Keratinocyte (primary cell): ENCODE results near the gene GYG2. TPM values are rescaled to one million over a fixed set of nuclear protein-coding genes. Genes with fewer than 3 reads are reported as not detected.
"Not testable (repeated sequence)": the region's sequence is repeated elsewhere in the genome, so short reads cannot be mapped to it uniquely, and the experiment has no call there.

Experiments used
- DNase-seq: peaks from one replicate; pipeline ENCODE4 v3.0.0-alpha.2; 2011; ENCODE audit warnings: low read depth, missing footprints, low spot score
- FAIRE-seq: peaks from 2 replicates; lab custom pipeline; 2011; peaks lifted over from hg19 to GRCh38; lab: Jason Lieb, UNC
- H2AFZ ChIP-seq: 2 replicates; pipeline ENCODE4 v1.6.0; 2012; ENCODE audit warnings: low read length, control low read depth, inconsistent platforms; ENCODE audit not compliant: control insufficient read depth
- H3K27ac ChIP-seq: 2 replicates; pipeline ENCODE4 v1.5.1; 2011; ENCODE audit warnings: low read length; ENCODE audit not compliant: control insufficient read depth, insufficient read depth
- H3K27me3 ChIP-seq: 3 replicates; pipeline ENCODE4 v1.6.0; 2011; ENCODE audit warnings: low read length; ENCODE audit not compliant: control insufficient read depth, insufficient read depth; ENCODE audit errors: extremely low read depth
- H3K36me3 ChIP-seq, 2 experiments: 2 replicates in 1 of 2; 3 replicates in 1 of 2; pipeline ENCODE4 v1.5.1; 2011; ENCODE audit warnings: low read length in 2 of 2, mild to moderate bottlenecking in 1 of 2; ENCODE audit not compliant: control insufficient read depth in 2 of 2, insufficient read depth in 2 of 2; ENCODE audit errors: extremely low read depth in 1 of 2
- H3K4me1 ChIP-seq: 3 replicates; pipeline ENCODE4 v1.5.1; 2011; ENCODE audit warnings: low read length; ENCODE audit not compliant: control insufficient read depth, insufficient read depth; ENCODE audit errors: extremely low read depth
- H3K4me2 ChIP-seq: 3 replicates; pipeline ENCODE4 v1.6.0; 2011; ENCODE audit warnings: low read depth, low read length; ENCODE audit not compliant: control insufficient read depth, insufficient read depth; ENCODE audit errors: extremely low read depth
- H3K4me3 ChIP-seq, 3 experiments: fragments of 200-600 bp in 1 of 3; sonication (generic) in 1 of 3; 2 replicates in 2 of 3; 3 replicates in 1 of 3; pipeline ENCODE4 v1.5.1; 2011 to 2016; ENCODE audit warnings: low read length in 3 of 3, mild to moderate bottlenecking in 3 of 3, control low read depth in 2 of 3, inconsistent platforms in 1 of 3, low read depth in 1 of 3, mixed read lengths in 1 of 3, mixed run types in 1 of 3, moderate library complexity in 1 of 3; ENCODE audit not compliant: control insufficient read depth in 2 of 3, insufficient read depth in 2 of 3; ENCODE audit errors: extremely low read depth in 1 of 3
- H3K79me2 ChIP-seq: 2 replicates; pipeline ENCODE4 v1.6.0; 2012; ENCODE audit warnings: low read length; ENCODE audit not compliant: control insufficient read depth, insufficient read depth
- H3K9ac ChIP-seq: 3 replicates; pipeline ENCODE4 v1.6.0; 2011; ENCODE audit warnings: low read length; ENCODE audit not compliant: control insufficient read depth, insufficient read depth; ENCODE audit errors: extremely low read depth
- H3K9me1 ChIP-seq: 3 replicates; pipeline ENCODE4 v1.6.0; 2011; ENCODE audit warnings: low read length; ENCODE audit not compliant: control insufficient read depth, insufficient read depth; ENCODE audit errors: extremely low read depth
- H3K9me3 ChIP-seq: 2 replicates; pipeline ENCODE4 v1.5.1; 2012; ENCODE audit warnings: low read depth, low read length; ENCODE audit not compliant: control insufficient read depth
- H4K20me1 ChIP-seq: 3 replicates; pipeline ENCODE4 v1.6.0; 2011; ENCODE audit warnings: low read length; ENCODE audit not compliant: control insufficient read depth, insufficient read depth; ENCODE audit errors: extremely low read depth
- EZH2 ChIP-seq: IDR thresholded peaks from one replicate; pipeline ENCODE4 v1.6.1; 2012; ENCODE audit warnings: inconsistent platforms, mild to moderate bottlenecking, low read length, moderate library complexity
- dilution Hi-C: fragments of 300-500 bp; cut with MboI; formaldehyde crosslinking; loops from one replicate; pipeline ENCODE4 v1.7.0; 2020; ENCODE audit warnings: low sequenced_read_pairs; ENCODE audit not compliant: extremely low pct_ligation_motif_present
- polyA minus RNA-seq, 3 experiments: library from RNA; depleted of rRNA, polyadenylated mRNA; stranded (reverse); fragments of >200 nt; gene quantifications; 1 replicate in 1 of 3; 2 replicates in 1 of 3; 3 replicates in 1 of 3; pipeline ENCODE4 v1.2.3, GENCODE V29; 2011
- polyA plus RNA-seq, 5 experiments: library from polyadenylated mRNA; depleted of rRNA in 3 of 5; stranded (reverse) in 3 of 5; stranded (forward) in 1 of 5; unstranded in 1 of 5; fragments of >200 nt; gene quantifications; 1 replicate in 1 of 5; 2 replicates in 3 of 5; 3 replicates in 1 of 5; pipeline versions ENCODE4 v1.2.1 to v1.2.3, GENCODE V29; 2011 to 2012; ENCODE audit warnings: missing spikeins in 2 of 5, low read depth in 1 of 5, low replicate concordance in 1 of 5
- TF ChIP-seq, protein P1 (sequence below), 3 experiments: IDR thresholded peaks in 1 of 3; conservative IDR thresholded peaks in 1 of 3; optimal IDR thresholded peaks in 1 of 3; 2 replicates in 2 of 3; 3 replicates in 1 of 3; pipeline versions ENCODE3 to v1.5.1; 2011; ENCODE audit warnings: low read length in 3 of 3, mild to moderate bottlenecking in 3 of 3, moderate library complexity in 2 of 3, control low read depth in 1 of 3, inconsistent platforms in 1 of 3; ENCODE audit not compliant: insufficient read depth in 2 of 3; ENCODE audit errors: extremely low read depth in 1 of 3

Gene GYG2
- polyA plus RNA-seq (0.05 to 0.08 TPM in 2 of 3 replicates, not detected in the other), polyA minus RNA-seq (0.10 to 0.54 TPM (median 0.10 TPM) in 3 replicates)
- not detected for polyA plus RNA-seq (2011; ENCODE audit: low read depth)
- 0.07 TPM in 1 of 2 replicates, not detected in the other for polyA plus RNA-seq (2011; cell fraction: cytosol; rRNA removed)
- polyA plus RNA-seq (2011; cell fraction: nucleus; rRNA removed): not detected in 2 replicates
- polyA plus RNA-seq (2012; ENCODE audit: low replicate concordance): not detected in 2 replicates
- not detected for polyA minus RNA-seq (2011; cell fraction: cytosol; rRNA and poly(A)+ RNA removed)
- polyA minus RNA-seq (2011; cell fraction: nucleus; rRNA and poly(A)+ RNA removed): not detected in 2 replicates

DNA sequence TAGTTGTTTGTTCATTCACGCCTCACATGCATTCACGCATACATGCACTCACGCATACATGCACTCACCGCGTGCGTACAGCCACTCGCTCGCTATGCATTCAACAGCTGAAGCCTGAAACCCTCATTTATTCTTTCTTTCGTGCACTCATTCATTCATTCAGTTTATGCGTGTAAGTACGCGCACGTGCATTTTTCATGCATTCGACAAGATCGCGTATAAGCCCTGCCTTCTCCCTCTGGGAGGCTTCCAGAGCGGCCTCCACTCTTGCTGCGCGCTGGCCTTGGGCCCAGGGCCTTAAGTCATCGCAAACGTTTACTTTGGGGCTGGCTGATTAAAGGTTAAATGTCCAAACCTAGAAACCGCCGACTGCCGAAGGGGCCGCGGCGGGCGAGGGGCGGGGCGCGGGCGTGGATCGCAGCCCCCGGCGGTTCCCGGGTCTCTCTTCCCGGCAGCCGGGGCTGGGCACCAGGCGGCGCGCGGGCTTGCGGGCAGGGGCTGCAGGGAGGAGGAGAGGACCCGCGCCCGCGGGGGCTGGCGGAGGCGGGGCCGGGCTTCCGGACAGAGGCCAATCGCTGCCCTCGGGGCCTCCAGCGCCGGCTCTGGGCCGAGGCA, at the start of gene GYG2:
Gene GYG2 (plus strand): TSS at position 587 of the 615 bp plus-strand sequence. CDS start 1,259 bp downstream, outside the sequence.
- Histone ChIP-seq H4K20me1 (no peaks in the 10 kb centered on the region), H3K36me3 (no peaks in the 10 kb centered on the region), H3K4me3 (no peak within 1 kb of the TSS), H3K79me2 (no peaks in the 10 kb centered on the region), H3K9ac (no peak within 1 kb of the TSS), H3K9me3 (no peaks in the 10 kb centered on the region), H3K27ac (no peak within 1 kb of the TSS), H3K9me1 (no peaks in the 10 kb centered on the region), H3K4me1 (no peaks in the 10 kb centered on the region), H2AFZ (no peak within 1 kb of the TSS), H3K4me2 (no peak within 1 kb of the TSS), H3K27me3 (peaks cover 30% of the 10 kb centered on the region)
- DNase-seq (no peak), FAIRE-seq (no peak)
- peak; percentile 76 for TF ChIP-seq EZH2
- TF ChIP-seq, protein P1, sequence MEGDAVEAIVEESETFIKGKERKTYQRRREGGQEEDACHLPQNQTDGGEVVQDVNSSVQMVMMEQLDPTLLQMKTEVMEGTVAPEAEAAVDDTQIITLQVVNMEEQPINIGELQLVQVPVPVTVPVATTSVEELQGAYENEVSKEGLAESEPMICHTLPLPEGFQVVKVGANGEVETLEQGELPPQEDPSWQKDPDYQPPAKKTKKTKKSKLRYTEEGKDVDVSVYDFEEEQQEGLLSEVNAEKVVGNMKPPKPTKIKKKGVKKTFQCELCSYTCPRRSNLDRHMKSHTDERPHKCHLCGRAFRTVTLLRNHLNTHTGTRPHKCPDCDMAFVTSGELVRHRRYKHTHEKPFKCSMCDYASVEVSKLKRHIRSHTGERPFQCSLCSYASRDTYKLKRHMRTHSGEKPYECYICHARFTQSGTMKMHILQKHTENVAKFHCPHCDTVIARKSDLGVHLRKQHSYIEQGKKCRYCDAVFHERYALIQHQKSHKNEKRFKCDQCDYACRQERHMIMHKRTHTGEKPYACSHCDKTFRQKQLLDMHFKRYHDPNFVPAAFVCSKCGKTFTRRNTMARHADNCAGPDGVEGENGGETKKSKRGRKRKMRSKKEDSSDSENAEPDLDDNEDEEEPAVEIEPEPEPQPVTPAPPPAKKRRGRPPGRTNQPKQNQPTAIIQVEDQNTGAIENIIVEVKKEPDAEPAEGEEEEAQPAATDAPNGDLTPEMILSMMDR (optimal IDR thresholded peaks at IDR 0.05 in 1 of 3, IDR thresholded peaks at IDR 0.05 in 1 of 3, conservative IDR thresholded peaks at IDR 0.05 in 1 of 3; ENCODE audit: extremely low read depth in 1 of 3, insufficient read depth in 2 of 3, low read length in 3 of 3): no peak
- dilution Hi-C loops: no loop called here

DNA sequence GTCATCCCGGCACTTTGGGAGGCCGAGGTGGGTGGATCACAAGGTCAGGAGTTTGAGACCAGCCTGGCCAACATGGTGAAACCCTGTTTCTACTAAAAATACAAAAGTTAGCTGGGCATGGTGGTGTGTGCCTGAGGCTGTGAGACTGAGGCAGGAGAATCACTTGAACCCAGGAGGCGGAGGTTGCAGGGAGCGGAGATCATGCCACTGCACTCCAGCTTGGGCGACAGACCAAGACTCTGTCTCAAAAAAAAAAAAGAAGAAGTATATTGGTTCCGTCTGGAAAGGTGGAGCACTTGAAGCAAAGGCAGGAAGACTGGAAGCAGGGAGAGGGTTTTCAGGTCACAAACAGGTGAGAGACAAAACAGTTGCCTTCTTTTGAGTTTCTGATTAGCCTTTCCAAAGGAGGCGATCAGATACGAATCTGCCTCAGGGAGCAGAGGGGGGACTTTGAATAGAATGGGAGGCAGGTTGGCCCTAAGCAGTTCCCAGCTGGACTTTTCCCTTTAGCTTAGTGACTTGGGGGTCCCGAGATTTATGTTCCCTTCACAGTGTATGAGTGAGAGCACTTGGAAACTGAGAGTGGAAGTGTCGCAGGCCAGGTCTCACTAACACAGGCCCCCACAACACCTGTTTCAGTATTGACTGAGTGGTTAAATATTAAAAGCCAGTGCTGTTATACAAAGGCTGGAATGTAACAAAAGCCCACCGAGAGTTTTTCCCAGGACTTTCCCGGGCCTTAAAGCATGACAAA, 48.1 kb upstream of the GYG2 start:
- H3K4me1 ChIP-seq: peaks cover 13% of the 10 kb centered on the region
- H3K27ac ChIP-seq, H3K27me3 ChIP-seq, H3K4me2 ChIP-seq, dilution Hi-C loops, H2AFZ ChIP-seq, H3K4me3 ChIP-seq, H3K9ac ChIP-seq, H4K20me1 ChIP-seq, DNase-seq, FAIRE-seq, H3K36me3 ChIP-seq, H3K79me2 ChIP-seq, H3K9me1 ChIP-seq, H3K9me3 ChIP-seq: not testable (repeated sequence)
